GM19193 (cell line): Measurements from ENCODE around the gene CYP4Z1.

Experiments used
- POLR2A ChIP-seq: IDR thresholded peaks from 4 replicates; pipeline ENCODE4 v1.6.1; 2011; ENCODE audit not compliant: insufficient read depth, insufficient read length; ENCODE audit errors: extremely low read depth

The CYP4Z1 gene

GRCh38 chr1:47067097-47067594, at the start of gene CYP4Z1:
TSS of gene CYP4Z1 (plus strand) at chr1:47067231. CDS start at chr1:47067491, 260 bp downstream.
- no peak for TF ChIP-seq POLR2A

GRCh38 chr1:47021070-47021469, 46.0 kb upstream of the CYP4Z1 start:
- no peak for TF ChIP-seq POLR2A

DNA sequence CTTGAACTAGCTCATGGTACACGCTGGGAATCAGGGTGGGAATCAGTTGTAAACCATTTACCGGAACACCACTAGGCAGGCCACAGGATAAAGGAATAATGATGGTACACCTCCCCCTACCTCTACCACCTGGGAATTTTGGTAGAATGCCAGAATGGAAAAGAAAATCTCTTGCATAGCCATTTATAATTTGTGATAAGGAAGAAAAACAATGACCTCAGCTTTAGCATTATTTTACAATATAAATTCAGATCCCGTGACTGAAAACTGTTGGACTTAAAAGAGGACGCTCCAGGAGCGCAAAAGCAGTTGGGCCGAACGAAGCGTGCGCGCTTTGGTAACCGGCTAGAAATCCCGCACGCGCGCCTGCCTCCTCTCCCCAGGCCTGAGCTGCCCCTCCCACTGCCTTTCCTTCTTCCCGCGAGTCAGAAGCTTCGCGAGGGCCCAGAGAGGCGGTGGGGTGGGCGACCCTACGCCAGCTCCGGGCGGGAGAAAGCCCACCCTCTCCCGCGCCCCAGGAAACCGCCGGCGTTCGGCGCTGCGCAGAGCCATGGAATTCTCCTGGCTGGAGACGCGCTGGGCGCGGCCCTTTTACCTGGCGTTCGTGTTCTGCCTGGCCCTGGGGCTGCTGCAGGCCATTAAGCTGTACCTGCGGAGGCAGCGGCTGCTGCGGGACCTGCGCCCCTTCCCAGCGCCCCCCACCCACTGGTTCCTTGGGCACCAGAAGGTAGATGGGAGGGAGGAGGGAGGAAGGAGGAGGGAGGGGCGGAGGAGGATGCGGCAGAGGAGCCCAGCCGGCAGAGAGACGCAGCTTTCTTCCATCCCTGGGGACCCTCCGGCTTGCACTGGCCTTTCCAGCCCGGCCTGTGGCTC, 43.5 kb upstream of the CYP4Z1 start, which contains the start of gene CYP4X1:
Gene CYP4X1 (plus strand): TSS at position 402 of the 873 bp plus-strand sequence. CDS start 149 bp downstream, at position 551.
- TF ChIP-seq POLR2A: no peak

GRCh38 chr1:47024141-47024801, 42.8 kb upstream of the CYP4Z1 start:
- TF ChIP-seq POLR2A: no peak

DNA sequence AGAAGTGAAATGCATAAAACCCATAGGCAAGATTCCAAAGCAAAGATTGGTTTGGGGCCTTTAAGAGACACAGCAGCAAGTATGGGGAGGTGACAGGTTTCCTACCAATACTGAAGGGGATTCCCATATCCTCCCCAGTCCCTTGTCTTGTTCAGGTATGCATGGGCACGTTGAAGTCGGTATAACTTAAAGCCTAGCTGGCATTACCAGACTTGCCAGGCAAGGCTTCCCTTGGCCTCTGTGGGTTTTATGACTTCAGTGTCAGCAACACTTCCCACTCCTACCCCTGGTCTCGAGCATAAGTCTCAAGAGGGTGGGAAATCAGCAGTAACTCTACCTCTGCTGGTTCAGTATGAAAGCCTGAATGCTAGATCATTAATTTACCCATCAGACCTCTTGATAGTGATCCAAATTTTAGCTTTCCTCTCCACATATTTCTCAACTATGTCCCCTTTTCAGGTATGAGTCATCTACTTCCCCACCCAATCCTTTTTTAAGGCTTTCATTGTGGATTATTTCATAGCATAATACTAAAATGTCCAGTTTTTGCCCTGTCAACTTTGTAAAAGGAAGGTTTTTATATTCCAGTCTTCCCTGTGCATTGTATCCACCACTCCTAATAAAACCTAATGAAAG, 36.7 kb upstream of the CYP4Z1 start:
- TF ChIP-seq POLR2A: no peak

DNA sequence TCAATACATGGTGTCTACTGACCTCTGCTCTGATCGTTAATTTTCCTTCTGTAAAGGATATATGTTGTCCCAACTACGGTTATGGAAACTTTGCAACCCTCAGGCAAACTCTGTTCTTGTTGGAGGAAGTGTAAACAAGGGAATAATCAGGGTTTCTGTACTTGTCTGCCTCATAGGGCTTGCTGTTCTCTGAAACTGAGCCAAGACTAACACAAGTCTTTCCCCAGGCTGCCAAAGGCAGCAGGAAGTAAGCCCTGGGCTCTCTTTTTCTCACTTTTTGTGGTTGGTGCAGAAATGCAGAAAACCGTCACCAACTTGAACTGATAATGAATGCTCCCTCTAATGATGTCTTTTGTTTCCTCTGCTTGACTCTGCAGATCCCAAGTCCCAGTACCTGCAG, 36.0 kb upstream of the CYP4Z1 start:
- TF ChIP-seq POLR2A: no peak

GRCh38 chr1:47031585-47031984, 35.4 kb upstream of the CYP4Z1 start:
- no peak for TF ChIP-seq POLR2A

GRCh38 chr1:47036764-47037163, 30.3 kb upstream of the CYP4Z1 start:
- TF ChIP-seq POLR2A: no peak

DNA sequence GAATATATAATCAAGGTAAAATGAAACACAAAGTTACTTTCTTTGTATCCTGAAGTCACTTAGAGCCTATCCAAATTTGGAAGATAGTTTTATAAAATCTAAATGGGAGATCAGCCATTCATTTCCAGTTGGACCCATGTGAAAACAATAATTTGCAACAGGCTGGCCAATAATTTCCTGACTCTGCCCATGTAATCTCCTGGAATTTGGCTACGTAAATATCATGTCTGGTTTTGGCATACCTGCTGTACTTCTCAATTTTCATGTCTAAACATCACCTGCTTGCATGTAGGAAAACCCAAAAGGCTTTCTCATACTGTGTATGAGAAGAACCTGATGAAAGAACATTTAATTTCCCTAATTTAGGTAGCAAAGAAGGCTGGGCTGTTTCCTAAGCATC, 7.7 kb upstream of the CYP4Z1 start:
- no peak for TF ChIP-seq POLR2A

DNA sequence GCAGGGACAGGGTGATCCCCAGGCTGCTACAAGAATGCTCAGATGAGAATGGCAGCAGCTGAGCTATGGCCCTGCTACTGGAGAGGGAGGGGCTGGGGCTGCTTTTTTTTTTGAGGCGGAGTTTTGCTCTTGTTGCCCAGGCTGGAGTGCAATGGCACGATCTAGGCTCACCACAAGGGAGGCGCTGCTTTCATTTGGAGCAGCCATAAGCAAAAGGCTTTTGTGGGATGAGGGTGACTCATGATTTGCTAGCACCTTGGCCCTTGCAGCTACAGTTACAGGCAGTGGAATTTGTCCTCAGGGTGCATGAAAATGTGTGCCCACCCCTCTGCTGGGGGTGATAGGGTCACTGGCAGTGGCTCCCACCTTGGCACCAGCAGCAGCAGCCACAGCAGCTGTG, 37.8 kb downstream of the CYP4Z1 start:
- TF ChIP-seq POLR2A: no peak

GRCh38 chr1:47106792-47107191, 39.8 kb downstream of the CYP4Z1 start:
- TF ChIP-seq POLR2A: no peak

DNA sequence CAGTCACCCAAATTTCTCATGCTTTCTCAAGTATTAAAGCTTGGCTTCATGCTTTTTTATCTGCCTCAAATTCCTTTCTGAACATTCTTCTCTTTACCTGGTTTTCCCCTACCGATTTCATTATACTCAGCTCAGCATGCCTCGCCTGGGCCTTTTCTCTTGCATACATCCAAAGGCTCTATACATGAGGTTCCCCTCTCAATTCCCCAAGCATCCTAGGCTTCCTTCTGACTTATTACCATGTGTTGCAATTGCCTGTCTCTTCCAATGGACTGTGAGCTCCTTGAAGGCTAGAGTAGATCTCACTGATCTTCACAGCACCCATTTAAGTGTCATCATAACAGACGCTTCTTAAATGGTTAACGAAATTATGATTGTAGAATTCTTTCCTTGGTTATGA, 46.1 kb downstream of the CYP4Z1 start:
- no peak for TF ChIP-seq POLR2A

GRCh38 chr1:47128221-47128620, 61.2 kb downstream of the CYP4Z1 start:
- TF ChIP-seq POLR2A: no peak

DNA sequence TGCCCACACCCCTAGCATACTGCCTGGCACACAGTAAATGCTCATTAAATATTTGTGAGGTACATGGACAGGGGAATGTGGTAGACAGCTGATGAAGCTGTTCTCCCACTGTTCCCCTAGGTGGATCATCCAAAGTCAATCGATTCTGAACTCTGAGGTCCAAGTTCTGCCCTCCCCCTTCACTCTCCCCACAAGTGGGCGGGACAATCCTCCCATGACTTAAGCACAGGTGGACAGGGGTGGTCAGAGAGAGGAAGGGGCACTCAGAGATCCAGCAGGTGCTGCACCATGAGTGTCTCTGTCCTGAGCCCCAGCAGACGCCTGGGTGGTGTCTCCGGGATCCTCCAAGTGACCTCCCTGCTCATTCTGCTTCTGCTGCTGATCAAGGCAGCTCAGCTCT, 70.2 kb downstream of the CYP4Z1 start, which contains the start of gene CYP4A22:
Gene CYP4A22 (plus strand): TSS at position 244 of the 400 bp plus-strand sequence. CDS start 45 bp downstream, at position 289.
- no peak for TF ChIP-seq POLR2A
